ENCODE measurements around the gene ZNF385B. TPM values are rescaled to one million over a fixed set of nuclear protein-coding genes. Genes with fewer than 3 reads are reported as not detected.

ZNF385B gene
- total and polyA plus RNA-seq, 4 donors: 3.0 to 7.2 (median 3.9) TPM

- DNase-seq (ENCODE audit: low spot score): no peak
- Histone ChIP-seq H3K27me3 (ENCODE audit: control insufficient read depth in 4 of 4, insufficient read depth in 4 of 4, low read length in 3 of 4) (no peaks in the 10 kb centered on the region), H3K4me1 (ENCODE audit: control insufficient read depth in 4 of 4, insufficient read depth in 4 of 4, low read length in 3 of 4) (peaks cover 3 to 39% (median 28%) of the 10 kb centered on the region in 4 donors), H3K4me3 (ENCODE audit: low read depth in 1 of 3, low read length in 3 of 3) (no peak overlapping the region), H3K9me3 (ENCODE audit: control insufficient read depth in 4 of 4, low read length in 3 of 4) (no peaks in the 10 kb centered on the region), H3K27ac (ENCODE audit: low read depth in 1 of 2, low read length in 2 of 2) (peak overlapping the region; percentile 19 to 71), H3K9ac (ENCODE audit: low read depth in 1 of 2, low read length in 2 of 2) (no peak overlapping the region), H3K36me3 (ENCODE audit: control insufficient read depth in 4 of 4, insufficient read depth in 3 of 4, low read depth in 1 of 4, low read length in 3 of 4) (no peaks in the 10 kb centered on the region)
- TF ChIP-seq FOXA1 (IDR thresholded peaks at IDR 0.05) (no peak), JUND (IDR thresholded peaks at IDR 0.05) (peak in 1 of 2 donors; percentile 32), SP1 (IDR thresholded peaks at IDR 0.05) (peak; percentile 36), HNF4G (IDR thresholded peaks at IDR 0.05) (no peak), RXRA (IDR thresholded peaks at IDR 0.05) (peak in 1 of 2 donors; percentile 42), HNF4A (conservative IDR thresholded peaks at IDR 0.05) (peak; percentile 57 to 66), MAX (IDR thresholded peaks at IDR 0.05) (no peak), TAF1 (conservative IDR thresholded peaks at IDR 0.05) (no peak), EGR1 (IDR thresholded peaks at IDR 0.05; ENCODE audit: low read depth in 2 of 2) (no peak), FOXA2 (IDR thresholded peaks at IDR 0.05) (no peak), ATF3 (IDR thresholded peaks at IDR 0.05) (no peak), NR2F2 (IDR thresholded peaks at IDR 0.05) (no peak), CTCF (IDR thresholded peaks at IDR 0.05; ENCODE audit: low read depth, low read length, missing input control) (no peak), RAD21 (IDR thresholded peaks at IDR 0.05) (peak; percentile 19 to 25), ZBTB33 (IDR thresholded peaks at IDR 0.05) (no peak), GABPA (IDR thresholded peaks at IDR 0.05 in 1 of 2, conservative IDR thresholded peaks at IDR 0.05 in 1 of 2) (no peak), YY1 (IDR thresholded peaks at IDR 0.05) (peak; percentile 30), REST (IDR thresholded peaks at IDR 0.05) (no peak)
Measured at GRCh38 chr2:179579800-179580199, 281.6 kb downstream of the ZNF385B start.
